Right lobe of liver (tissue), 6 donors: Measurements from ENCODE around the gene IL1RAPL1. TPM values are rescaled to one million over a fixed set of nuclear protein-coding genes. Genes with fewer than 3 reads are reported as not detected.
"Not testable (repeated sequence)": the region's sequence is repeated elsewhere in the genome, so short reads cannot be mapped to it uniquely, and the experiment has no call there.

Experiments
- ATAC-seq, 4 donors: fragments of 200-7000 bp; cut with Tn5 transposase; one replicate each; pipeline ENCODE4 v1.9.1; 2020; ENCODE audit warnings: mild to moderate bottlenecking in 4 of 4, moderate library complexity in 4 of 4
- DNase-seq, 3 donors: peaks; one replicate each; pipeline ENCODE4 v3.0.0-alpha.2; 2020
- H3K27ac ChIP-seq, 3 donors: fragments of 200-600 bp; one replicate each; pipeline ENCODE4 v1.8.0; 2022
- H3K27me3 ChIP-seq, 2 donors: fragments of 200-600 bp; one replicate each; pipeline ENCODE4 v1.8.0; 2022
- H3K36me3 ChIP-seq, 4 donors: fragments of 200-600 bp; sonication (generic) in 1 of 4; one replicate each; pipeline versions ENCODE4 v1.5.1 to v1.8.0; 2017 to 2022; ENCODE audit warnings: control low read depth in 1 of 4
- H3K4me1 ChIP-seq, 4 donors: fragments of 200-600 bp; sonication (generic) in 1 of 4; one replicate each; pipeline versions ENCODE4 v1.5.1 to v1.8.0; 2017 to 2022; ENCODE audit warnings: control low read depth in 1 of 4
- H3K4me3 ChIP-seq, 3 donors: fragments of 200-600 bp; one replicate each; pipeline ENCODE4 v1.8.0; 2022
- H3K9me3 ChIP-seq, 4 donors: fragments of 200-600 bp; sonication (generic) in 1 of 4; one replicate each; pipeline versions ENCODE4 v1.5.1 to v1.8.0; 2017 to 2022; ENCODE audit warnings: control low read depth in 1 of 4
- CTCF ChIP-seq, 4 donors: fragments of 200-600 bp in 3 of 4; fragments of 450-650 bp in 1 of 4; IDR thresholded peaks; one replicate each; pipeline versions ENCODE4 v1.5.1 to v1.8.0; 2016 to 2022; ENCODE audit warnings: antibody characterized with exemption in 4 of 4, mild to moderate bottlenecking in 2 of 4
- POLR2A ChIP-seq: fragments of 450-650 bp; IDR thresholded peaks from one replicate; pipeline ENCODE4 v1.6.1; 2017; ENCODE audit warnings: antibody characterized with exemption, mild to moderate bottlenecking
- WGBS: methylation state at CpG from one replicate; pipeline ENCODE4 v1.1.6; 2018; ENCODE audit warnings: low coverage, low lambda C conversion rate; ENCODE audit not compliant: insufficient coverage; ENCODE audit errors: missing lambda C conversion rate; 5-methylcytosine and 5-hydroxymethylcytosine counted together
- intact Hi-C, 2 donors: fragments of 100-400 bp; cut with DNase I; formaldehyde crosslinking; loops; one replicate each; pipeline versions ENCODE4 v1.11.2 to v1.14.1; 2022
- total RNA-seq, 6 experiments: library from RNA; depleted of rRNA in 2 of 6; stranded (reverse); fragments of >200 nt in 2 of 6; fragmentation: NEBNext Ultra II Directional in 3 of 6; extraction: Animal tissue kit (Norgen Biotek cat#: 25700) in 3 of 6; gene quantifications; one replicate each; pipeline versions ENCODE4 v1.1.0 to v1.2.4, GENCODE V29; 2016 to 2023
- donor health status: DM: no; HTN: yes; CAD: no.
- donor health status: DM: no; HTN: no; CAD: no.
- donor health status: DM: no; HTN: no; CAD: no.
- donor health status: DM: no; HTN: yes; CAD: no.
- donor health status: DM: no; HTN: yes; CAD: no.

The IL1RAPL1 gene
- total RNA-seq, 6 experiments from 2014 or later = not detected

GRCh38 chrX:28752330-28752729 is 165.1 kb downstream of the IL1RAPL1 start:
- 41% methylated on average over 2 of the region's 2 CpGs for WGBS
- TF ChIP-seq POLR2A (no peak), CTCF (IDR thresholded peaks at IDR 0.05) (no peak)
- Histone ChIP-seq H3K27me3 (no peaks in the 10 kb centered on the region), H3K27ac (no peak overlapping the region), H3K9me3 (no peaks in the 10 kb centered on the region), H3K36me3 (no peaks in the 10 kb centered on the region), H3K4me3 (no peak overlapping the region), H3K4me1 (no peaks in the 10 kb centered on the region)
- DNase-seq (no peak), ATAC-seq (no peak)
- intact Hi-C loops = no loop called here

- 30% methylated on average over 2 of the region's 2 CpGs for WGBS
These were observed 168.9 kb downstream of the IL1RAPL1 start for GRCh38 chrX:28756175-28756574.

GRCh38 chrX:28756647-28757046 is 169.4 kb downstream of the IL1RAPL1 start:
- TF ChIP-seq POLR2A (no peak), CTCF (IDR thresholded peaks at IDR 0.05) (no peak)
- intact Hi-C loops = no loop called here
- ATAC-seq (no peak), DNase-seq (no peak)
- Histone ChIP-seq H3K9me3 (no peaks in the 10 kb centered on the region), H3K27ac (no peak overlapping the region), H3K36me3 (no peaks in the 10 kb centered on the region), H3K4me3 (no peak overlapping the region), H3K4me1 (no peaks in the 10 kb centered on the region), H3K27me3 (no peaks in the 10 kb centered on the region)

More at GRCh38 chrX:28756175-28756574, 168.9 kb downstream of the IL1RAPL1 start:
- no peak for TF ChIP-seq CTCF (IDR thresholded peaks at IDR 0.05)
- no peak for TF ChIP-seq POLR2A
- intact Hi-C loops = no loop called here
- Histone ChIP-seq H3K27me3 (no peaks in the 10 kb centered on the region), H3K27ac (no peak overlapping the region), H3K4me1 (no peaks in the 10 kb centered on the region), H3K4me3 (no peak overlapping the region), H3K9me3 (no peaks in the 10 kb centered on the region), H3K36me3 (no peaks in the 10 kb centered on the region)
- ATAC-seq (no peak), DNase-seq (no peak)

- TF ChIP-seq CTCF (IDR thresholded peaks at IDR 0.05) (no peak), POLR2A (no peak)
- intact Hi-C loops = no loop called here
- WGBS = 47% methylated on average over 2 of the region's 2 CpGs
These were observed 170.0 kb downstream of the IL1RAPL1 start for GRCh38 chrX:28757290-28757689.

GRCh38 chrX:28766561-28766960 is 179.3 kb downstream of the IL1RAPL1 start:
- H3K4me3 ChIP-seq, ATAC-seq, H3K4me1 ChIP-seq, DNase-seq, H3K27me3 ChIP-seq, intact Hi-C loops, H3K36me3 ChIP-seq, H3K9me3 ChIP-seq, H3K27ac ChIP-seq: not testable (repeated sequence)
- 32% methylated on average over 2 of the region's 2 CpGs for WGBS

More at GRCh38 chrX:28757290-28757689, 170.0 kb downstream of the IL1RAPL1 start:
- no peak for DNase-seq
- Histone ChIP-seq H3K27me3 (no peaks in the 10 kb centered on the region), H3K9me3 (no peaks in the 10 kb centered on the region), H3K4me3 (no peak overlapping the region), H3K36me3 (no peaks in the 10 kb centered on the region), H3K27ac (no peak overlapping the region), H3K4me1 (no peaks in the 10 kb centered on the region)
- no peak for ATAC-seq
